K562 (cell line): Measurements from ENCODE around the gene DHX8. TPM values are rescaled to one million over a fixed set of nuclear protein-coding genes. Genes with fewer than 3 reads are reported as not detected.

Source experiments
- ARHGAP35 ChIP-seq: fragments of 450-650 bp; IDR thresholded peaks from 2 replicates; pipeline ENCODE4 v1.6.1; 2018; ENCODE audit not compliant: partially characterized antibody
- ARID2 ChIP-seq: fragments of 450-650 bp; IDR thresholded peaks from 2 replicates; pipeline ENCODE4 v1.6.1; 2017; ENCODE audit warnings: antibody characterized with exemption, mild to moderate bottlenecking
- CBX3 ChIP-seq, 2 experiments: IDR thresholded peaks; 1 replicate in 1 of 2; 2 replicates in 1 of 2; pipeline ENCODE4 v1.6.1; 2012; ENCODE audit warnings: inconsistent platforms in 2 of 2, low read length in 2 of 2, borderline replicate concordance in 1 of 2, control low read depth in 1 of 2
- CC2D1A ChIP-seq: fragments of 450-650 bp; IDR thresholded peaks from 2 replicates; pipeline ENCODE4 v1.6.1; 2017; ENCODE audit warnings: mild to moderate bottlenecking
- DNMT1 ChIP-seq: fragments of 450-650 bp; IDR thresholded peaks from 2 replicates; pipeline ENCODE4 v1.6.1; 2016; ENCODE audit warnings: antibody characterized with exemption, mild to moderate bottlenecking
- LEF1 ChIP-seq: fragments of 450-650 bp; IDR thresholded peaks from 2 replicates; pipeline ENCODE4 v1.6.1; 2016; ENCODE audit warnings: mild to moderate bottlenecking
- MAZ ChIP-seq, 2 experiments: fragments of 450-650 bp in 1 of 2; sonication (generic) in 1 of 2; formaldehyde crosslinking; IDR thresholded peaks in 1 of 2; conservative IDR thresholded peaks in 1 of 2; 2 replicates each; pipeline versions ENCODE4 v1.4.0 to v1.5.0; 2020; ENCODE audit warnings: mild to moderate bottlenecking in 1 of 2, missing genetic modification reagents in 1 of 2
- PPARD ChIP-seq: fragments of 250-450 bp; sonication (Bioruptor Pico); IDR thresholded peaks from 2 replicates; pipeline ENCODE4 v1.8.0; 2022; ENCODE audit warnings: inconsistent platforms, mild to moderate bottlenecking, moderate library complexity
- SREBF2 ChIP-seq: sonication (generic); formaldehyde crosslinking; IDR thresholded peaks from 2 replicates; pipeline ENCODE4 v1.4.0; 2020; ENCODE audit warnings: mild to moderate bottlenecking, missing genetic modification reagents
- TAF15 ChIP-seq: fragments of 200-400 bp; formaldehyde crosslinking; IDR thresholded peaks from 2 replicates; pipeline ENCODE4 v1.6.1; 2017; ENCODE audit warnings: mild to moderate bottlenecking, low read depth, low read length, moderate library complexity
- XRCC4 ChIP-seq: IDR thresholded peaks from one replicate; pipeline ENCODE4 v1.6.1; 2011; ENCODE audit not compliant: insufficient read depth, insufficient read length; ENCODE audit errors: extremely low read depth
- ZBTB8A ChIP-seq: fragments of 450-650 bp; IDR thresholded peaks from 2 replicates; pipeline ENCODE4 v1.6.1; 2018; ENCODE audit warnings: mild to moderate bottlenecking, moderate library complexity; ENCODE audit not compliant: partially characterized antibody
- ZNF253 ChIP-seq: fragments of 250-450 bp; sonication (Bioruptor Pico); conservative IDR thresholded peaks from 2 replicates; pipeline ENCODE4 v1.6.1; 2021; ENCODE audit warnings: mild to moderate bottlenecking
- ZNF695 ChIP-seq: fragments of 450-650 bp; formaldehyde crosslinking; IDR thresholded peaks from 2 replicates; pipeline ENCODE4 v1.4.0; 2020; ENCODE audit warnings: mild to moderate bottlenecking, moderate library complexity
- polyA plus RNA-seq, 8 experiments: library from polyadenylated mRNA; depleted of rRNA in 4 of 8; stranded (reverse) in 5 of 8; unstranded in 3 of 8; fragments of >200 nt; fragmentation: Nextera tagmentation in 2 of 8; fragmentation: Illumina TruSeq in 1 of 8; extraction: Ambion mirVana in 2 of 8; extraction: Trizol in 1 of 8; gene quantifications; 2 replicates each; pipeline versions ENCODE4 v1.2.1 to v1.2.3, GENCODE V29; 2011 to 2014; ENCODE audit warnings: inconsistent platforms in 1 of 8, missing spikeins in 1 of 8
- total RNA-seq, 7 experiments: library from RNA; depleted of rRNA in 6 of 7; stranded (reverse); fragments of >200 nt in 6 of 7; fragmentation: Illumina TruSeq in 2 of 7; extraction: Trizol in 2 of 7; gene quantifications; 2 replicates each; pipeline versions ENCODE4 v1.2.1 to v1.2.3, GENCODE V29; 2011 to 2021; ENCODE audit warnings: low replicate concordance in 1 of 7
- TF ChIP-seq, protein P1 (sequence below): sonication (generic); formaldehyde crosslinking; IDR thresholded peaks from 2 replicates; pipeline ENCODE4 v1.8.1; 2023; ENCODE audit warnings: mild to moderate bottlenecking, missing genetic modification reagents
- TF ChIP-seq, protein P2 (sequence below): sonication (generic); formaldehyde crosslinking; IDR thresholded peaks from 2 replicates; pipeline ENCODE4 v1.8.1; 2023; ENCODE audit warnings: mild to moderate bottlenecking, missing genetic modification reagents
- TF ChIP-seq, protein P3 (sequence below): fragments of 250-450 bp; sonication (Bioruptor Pico); IDR thresholded peaks from 2 replicates; pipeline ENCODE4 v1.9.0; 2021; ENCODE audit warnings: mild to moderate bottlenecking
- TF ChIP-seq, protein P4 (sequence below): fragments of 250-450 bp; sonication (Bioruptor Pico); IDR thresholded peaks from 2 replicates; pipeline ENCODE4 v1.4.0; 2020; ENCODE audit warnings: borderline replicate concordance
- TF ChIP-seq, protein P5 (sequence below): fragments of 250-450 bp; sonication (Bioruptor Pico); IDR thresholded peaks from 2 replicates; pipeline ENCODE4 v1.5.0; 2021; ENCODE audit warnings: mild to moderate bottlenecking, moderate library complexity

The DHX8 gene
- total and polyA plus RNA-seq, 9 of the 15 experiments (the other 6 are each of a cell fraction or from before 2014, with no cell fraction given): 16.7 to 42.5 (median 25.6) TPM

DNA sequence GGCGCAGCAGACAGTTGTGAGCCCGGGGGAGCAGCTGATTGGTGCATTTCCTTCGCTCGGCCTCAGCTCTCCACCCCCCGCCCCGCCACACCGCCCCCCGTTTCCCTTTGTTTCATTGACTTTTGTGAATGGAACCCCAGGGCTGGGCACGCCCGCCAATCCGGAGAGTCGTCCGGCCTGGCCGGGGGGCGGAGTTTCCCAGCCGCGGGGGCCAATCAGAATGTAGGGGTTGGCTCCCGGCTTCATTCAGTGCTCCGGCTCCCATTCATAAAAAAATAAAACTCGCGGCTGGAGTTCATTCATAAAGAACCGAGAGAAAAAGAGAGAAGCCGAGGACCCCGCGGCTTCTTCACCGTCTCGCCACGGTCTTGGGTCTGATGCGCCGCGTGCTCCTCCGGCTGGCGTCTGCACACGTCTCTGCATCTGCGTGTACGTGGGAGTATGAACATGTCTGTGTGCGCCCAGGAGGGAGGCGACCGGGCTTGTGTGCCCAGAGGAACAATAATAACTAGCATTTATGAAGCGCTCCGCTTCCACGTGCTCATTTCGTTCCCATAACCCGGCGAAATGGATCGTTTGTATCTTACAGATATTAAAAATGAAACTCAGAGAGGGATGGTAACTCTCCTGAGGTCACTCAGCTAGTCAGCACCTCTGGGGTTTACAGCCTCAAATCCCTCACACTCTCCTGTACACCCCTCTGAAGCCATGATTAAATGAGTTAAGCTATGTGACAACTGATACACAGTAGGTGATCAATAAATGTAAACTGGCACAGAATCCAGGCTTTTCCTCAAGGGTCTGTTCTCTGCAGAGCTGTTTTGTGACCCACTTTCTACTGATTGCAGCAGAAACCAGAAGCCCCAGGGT lies 62.8 kb downstream of the DHX8 start, which contains the start of gene ETV4 (continued):
- TF ChIP-seq, protein P1, sequence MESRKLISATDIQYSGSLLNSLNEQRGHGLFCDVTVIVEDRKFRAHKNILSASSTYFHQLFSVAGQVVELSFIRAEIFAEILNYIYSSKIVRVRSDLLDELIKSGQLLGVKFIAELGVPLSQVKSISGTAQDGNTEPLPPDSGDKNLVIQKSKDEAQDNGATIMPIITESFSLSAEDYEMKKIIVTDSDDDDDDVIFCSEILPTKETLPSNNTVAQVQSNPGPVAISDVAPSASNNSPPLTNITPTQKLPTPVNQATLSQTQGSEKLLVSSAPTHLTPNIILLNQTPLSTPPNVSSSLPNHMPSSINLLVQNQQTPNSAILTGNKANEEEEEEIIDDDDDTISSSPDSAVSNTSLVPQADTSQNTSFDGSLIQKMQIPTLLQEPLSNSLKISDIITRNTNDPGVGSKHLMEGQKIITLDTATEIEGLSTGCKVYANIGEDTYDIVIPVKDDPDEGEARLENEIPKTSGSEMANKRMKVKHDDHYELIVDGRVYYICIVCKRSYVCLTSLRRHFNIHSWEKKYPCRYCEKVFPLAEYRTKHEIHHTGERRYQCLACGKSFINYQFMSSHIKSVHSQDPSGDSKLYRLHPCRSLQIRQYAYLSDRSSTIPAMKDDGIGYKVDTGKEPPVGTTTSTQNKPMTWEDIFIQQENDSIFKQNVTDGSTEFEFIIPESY (CRISPR knock-in tag): no peak
- TF ChIP-seq LEF1: no peak
- TF ChIP-seq, protein P2, sequence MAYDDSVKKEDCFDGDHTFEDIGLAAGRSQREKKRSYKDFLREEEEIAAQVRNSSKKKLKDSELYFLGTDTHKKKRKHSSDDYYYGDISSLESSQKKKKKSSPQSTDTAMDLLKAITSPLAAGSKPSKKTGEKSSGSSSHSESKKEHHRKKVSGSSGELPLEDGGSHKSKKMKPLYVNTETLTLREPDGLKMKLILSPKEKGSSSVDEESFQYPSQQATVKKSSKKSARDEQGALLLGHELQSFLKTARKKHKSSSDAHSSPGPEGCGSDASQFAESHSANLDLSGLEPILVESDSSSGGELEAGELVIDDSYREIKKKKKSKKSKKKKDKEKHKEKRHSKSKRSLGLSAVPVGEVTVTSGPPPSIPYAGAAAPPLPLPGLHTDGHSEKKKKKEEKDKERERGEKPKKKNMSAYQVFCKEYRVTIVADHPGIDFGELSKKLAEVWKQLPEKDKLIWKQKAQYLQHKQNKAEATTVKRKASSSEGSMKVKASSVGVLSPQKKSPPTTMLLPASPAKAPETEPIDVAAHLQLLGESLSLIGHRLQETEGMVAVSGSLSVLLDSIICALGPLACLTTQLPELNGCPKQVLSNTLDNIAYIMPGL (CRISPR knock-in tag): no peak
- no peak for TF ChIP-seq DNMT1
- peak in 1 of 2 experiments; percentile 67; a peak in 2 of 4 replicates for TF ChIP-seq MAZ (CRISPR knock-in tag; conservative IDR thresholded peaks at IDR 0.05 in 1 of 2, IDR thresholded peaks at IDR 0.05 in 1 of 2)
- TF ChIP-seq, protein P3, sequence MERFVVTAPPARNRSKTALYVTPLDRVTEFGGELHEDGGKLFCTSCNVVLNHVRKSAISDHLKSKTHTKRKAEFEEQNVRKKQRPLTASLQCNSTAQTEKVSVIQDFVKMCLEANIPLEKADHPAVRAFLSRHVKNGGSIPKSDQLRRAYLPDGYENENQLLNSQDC: no peak
- TF ChIP-seq PPARD (CRISPR knock-in tag): no peak
- no peak for TF ChIP-seq ZNF695 (CRISPR knock-in tag)
- no peak for TF ChIP-seq ZNF253 (CRISPR knock-in tag)
- no peak for TF ChIP-seq ARHGAP35
- TF ChIP-seq, protein P4, sequence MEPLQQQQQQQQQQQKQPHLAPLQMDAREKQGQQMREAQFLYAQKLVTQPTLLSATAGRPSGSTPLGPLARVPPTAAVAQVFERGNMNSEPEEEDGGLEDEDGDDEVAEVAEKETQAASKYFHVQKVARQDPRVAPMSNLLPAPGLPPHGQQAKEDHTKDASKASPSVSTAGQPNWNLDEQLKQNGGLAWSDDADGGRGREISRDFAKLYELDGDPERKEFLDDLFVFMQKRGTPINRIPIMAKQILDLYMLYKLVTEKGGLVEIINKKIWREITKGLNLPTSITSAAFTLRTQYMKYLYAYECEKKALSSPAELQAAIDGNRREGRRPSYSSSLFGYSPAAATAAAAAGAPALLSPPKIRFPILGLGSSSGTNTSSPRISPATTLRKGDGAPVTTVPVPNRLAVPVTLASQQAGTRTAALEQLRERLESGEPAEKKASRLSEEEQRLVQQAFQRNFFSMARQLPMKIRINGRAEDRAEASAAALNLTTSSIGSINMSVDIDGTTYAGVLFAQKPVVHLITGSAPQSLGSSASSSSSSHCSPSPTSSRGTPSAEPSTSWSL: no peak
- no peak for TF ChIP-seq CBX3 (IDR thresholded peaks at IDR 0.05; ENCODE audit: borderline replicate concordance in 1 of 2, low read length in 2 of 2)
- TF ChIP-seq ARID2: no peak
- no peak for TF ChIP-seq SREBF2 (CRISPR knock-in tag)
- TF ChIP-seq XRCC4: no peak
- TF ChIP-seq CC2D1A: no peak
- TF ChIP-seq TAF15: no peak
- TF ChIP-seq ZBTB8A: no peak
- TF ChIP-seq, protein P5, sequence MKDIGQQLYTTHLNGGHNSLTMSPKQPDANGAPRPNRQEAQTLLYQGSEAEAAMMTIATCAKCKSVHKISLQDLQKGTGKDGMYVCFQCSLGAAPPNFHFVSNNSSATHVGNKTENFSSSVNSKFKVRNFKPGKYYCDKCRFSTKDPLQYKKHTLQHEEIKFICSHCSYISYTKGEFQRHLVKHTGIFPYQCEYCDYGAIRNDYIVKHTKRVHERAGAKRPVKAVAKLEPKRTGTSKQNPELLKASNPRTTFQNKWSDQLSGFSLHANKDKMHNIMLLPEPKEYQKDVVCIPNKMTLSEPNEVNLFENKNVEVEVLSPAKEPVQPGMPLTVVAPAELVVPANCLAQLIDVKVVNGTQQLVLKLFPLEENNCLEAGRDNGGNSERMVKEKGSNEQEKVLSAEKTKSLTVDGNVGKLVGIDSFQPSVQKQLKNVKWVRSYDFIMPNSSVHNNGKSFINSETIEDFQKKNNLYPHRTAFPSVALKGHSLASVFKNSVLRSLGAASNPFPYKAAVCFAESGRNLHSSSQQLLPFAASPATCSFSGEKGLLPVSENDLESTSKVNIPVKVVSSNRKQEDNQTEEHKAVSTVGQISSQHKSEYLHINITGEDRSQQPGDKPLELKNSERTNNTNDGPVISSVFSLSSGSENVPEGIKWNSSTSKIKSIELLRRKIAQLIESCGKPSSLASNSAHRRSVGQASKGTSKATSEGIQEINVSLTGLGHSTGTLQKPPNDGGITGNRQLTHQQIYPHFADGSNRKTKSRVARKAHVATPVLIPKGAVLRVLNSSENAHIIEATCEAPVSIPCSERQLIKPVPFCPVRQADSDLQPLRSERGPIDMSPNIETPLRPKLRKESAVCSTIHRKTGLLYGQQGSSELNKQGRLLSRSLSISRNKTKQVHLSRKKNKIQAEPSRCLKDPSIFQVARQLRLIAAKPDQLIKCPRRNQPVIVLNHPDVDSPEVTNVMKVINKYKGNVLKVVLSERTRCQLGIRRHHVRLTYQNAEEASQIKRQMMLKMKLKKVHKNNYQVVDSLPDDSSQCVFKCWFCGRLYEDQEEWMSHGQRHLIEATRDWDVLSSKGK (CRISPR knock-in tag): no peak
